CD4-positive, alpha-beta T cell treated with Interleukin-17A for 4 hours (primary cell): ENCODE data around the gene ASTN2.

Source experiments
- DNase-seq: peaks from one replicate; pipeline ENCODE4 v3.0.0-alpha.2; 2020; ENCODE audit warnings: mixed read lengths

The ASTN2 gene

GRCh38 chr9:116390303-116391228 lies 1024.3 kb downstream of the ASTN2 start:
- no peak for DNase-seq

GRCh38 chr9:116389541-116390302 lies 1025.1 kb downstream of the ASTN2 start:
- DNase-seq: no peak

- no peak for DNase-seq
Measured at GRCh38 chr9:116387934-116388698, 1026.7 kb downstream of the ASTN2 start.

GRCh38 chr9:116383936-116384335 lies 1030.9 kb downstream of the ASTN2 start:
- DNase-seq: no peak

- no peak for DNase-seq
Measured at GRCh38 chr9:116383133-116383532, 1031.7 kb downstream of the ASTN2 start.

- DNase-seq: no peak
Measured at GRCh38 chr9:116382053-116382452, 1032.8 kb downstream of the ASTN2 start.

- DNase-seq: no peak
Measured at GRCh38 chr9:116381350-116381749, 1033.5 kb downstream of the ASTN2 start.

GRCh38 chr9:116380496-116380995 lies 1034.3 kb downstream of the ASTN2 start:
- DNase-seq: no peak

GRCh38 chr9:116379821-116380220 lies 1035.0 kb downstream of the ASTN2 start:
- DNase-seq: no peak

GRCh38 chr9:116378873-116379272 lies 1036.0 kb downstream of the ASTN2 start:
- DNase-seq: no peak

- no peak for DNase-seq
Measured at GRCh38 chr9:116377179-116377798, 1037.6 kb downstream of the ASTN2 start.
